Muscle layer of duodenum (tissue), 2 donors: ENCODE results near the gene DHH.

ENCODE experiments used
- H3K27ac ChIP-seq: one replicate; pipeline ENCODE4 v1.7.0; 2013; ENCODE audit warnings: mild to moderate bottlenecking, low read length
- H3K27me3 ChIP-seq: one replicate; pipeline ENCODE4 v1.7.0; 2013; ENCODE audit warnings: low read depth, mild to moderate bottlenecking, control low read depth, low read length
- H3K36me3 ChIP-seq, 2 donors: one replicate each; pipeline ENCODE4 v1.7.0; 2013; ENCODE audit warnings: low read length in 2 of 2, control low read depth in 1 of 2, mild to moderate bottlenecking in 1 of 2; ENCODE audit not compliant: insufficient read depth in 2 of 2, control insufficient read depth in 1 of 2
- H3K4me1 ChIP-seq, 2 donors: one replicate each; pipeline ENCODE4 v1.7.0; 2013; ENCODE audit warnings: low read length in 2 of 2, mild to moderate bottlenecking in 2 of 2, control low read depth in 1 of 2, moderate library complexity in 1 of 2; ENCODE audit not compliant: insufficient read depth in 2 of 2, control insufficient read depth in 1 of 2
- H3K4me3 ChIP-seq, 2 donors: one replicate each; pipeline ENCODE4 v1.7.0; 2013; ENCODE audit warnings: low read length in 2 of 2, low read depth in 1 of 2, mild to moderate bottlenecking in 1 of 2
- H3K9me3 ChIP-seq, 2 donors: one replicate each; pipeline ENCODE4 v1.7.0; 2013; ENCODE audit warnings: low read length in 2 of 2, control low read depth in 1 of 2, mild to moderate bottlenecking in 1 of 2; ENCODE audit not compliant: control insufficient read depth in 1 of 2
- donor health status: healthy.

The DHH gene

DNA sequence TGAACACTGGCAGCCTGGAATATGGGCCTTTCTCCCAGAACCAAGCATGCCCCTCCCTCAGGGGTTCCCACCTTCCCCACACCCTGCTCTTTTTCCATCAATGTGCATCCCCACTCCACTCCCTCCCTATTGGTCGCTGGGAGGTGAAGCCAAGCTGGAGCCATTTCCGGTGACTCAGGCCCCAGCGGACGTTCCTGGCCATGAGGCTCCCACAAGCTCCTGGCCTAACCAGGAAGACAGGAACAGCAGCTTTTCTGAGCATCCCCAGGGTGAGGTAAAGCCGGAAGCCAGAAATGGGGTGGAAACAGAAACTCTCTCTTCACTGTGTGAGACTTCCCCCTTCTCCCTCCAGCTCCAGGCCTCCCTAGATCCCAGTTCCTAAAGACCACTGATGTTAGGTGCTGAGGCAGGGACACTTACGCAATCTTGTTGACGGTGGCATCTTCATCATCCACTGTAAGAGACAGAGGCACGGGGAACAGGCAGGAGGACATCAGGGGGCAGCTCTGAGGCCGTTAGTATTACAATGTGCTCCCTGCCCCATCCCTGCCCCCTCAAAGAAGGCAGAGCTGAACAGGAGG, 11.0 kb upstream of the DHH start:
- Histone ChIP-seq H3K9me3 (no peaks in the 10 kb centered on the region), H3K4me1 (peaks cover 16 to 49% of the 10 kb centered on the region in 2 donors), H3K27me3 (no peaks in the 10 kb centered on the region), H3K4me3 (no peak overlapping the region), H3K36me3 (peaks cover 51 to 57% of the 10 kb centered on the region in 2 donors), H3K27ac (peak overlapping the region; percentile 20)

- Histone ChIP-seq H3K27me3 (no peaks in the 10 kb centered on the region), H3K36me3 (peaks cover 59 to 65% of the 10 kb centered on the region in 2 donors), H3K27ac (no peak overlapping the region), H3K9me3 (no peaks in the 10 kb centered on the region), H3K4me1 (peaks cover 16 to 49% of the 10 kb centered on the region in 2 donors), H3K4me3 (no peak overlapping the region)
These were observed 10.2 kb upstream of the DHH start for GRCh38 chr12:49104822-49105221.

DNA sequence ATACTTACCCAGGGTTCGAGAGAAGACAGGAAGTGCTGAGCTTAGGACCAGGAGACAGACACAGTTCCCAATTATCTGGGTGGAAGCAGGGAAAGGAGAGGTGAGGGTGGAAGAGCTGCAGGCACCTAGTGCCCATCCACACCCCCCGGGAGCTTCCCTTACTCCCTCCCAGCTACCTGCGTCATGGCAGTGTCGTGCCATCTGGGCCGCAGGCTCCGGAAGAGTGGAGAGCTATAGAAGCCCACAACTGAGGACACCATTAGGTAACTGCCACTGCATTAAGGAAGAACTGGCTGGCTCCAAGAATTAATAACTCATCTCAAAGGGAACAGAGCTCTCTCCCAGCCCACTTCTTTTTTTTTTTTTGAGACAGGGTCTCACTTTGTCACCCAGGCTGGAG, 5.8 kb upstream of the DHH start:
- Histone ChIP-seq H3K9me3 (no peaks in the 10 kb centered on the region), H3K4me1 (peaks cover 4 to 13% of the 10 kb centered on the region in 2 donors), H3K27me3 (no peaks in the 10 kb centered on the region), H3K4me3 (no peak overlapping the region), H3K27ac (no peak overlapping the region), H3K36me3 (peaks cover 77 to 78% of the 10 kb centered on the region in 2 donors)

- no peak overlapping the region for H3K4me3 ChIP-seq
- peaks cover 10% of the 10 kb centered on the region for H3K27me3 ChIP-seq
- peaks cover 61 to 70% of the 10 kb centered on the region in 2 donors for H3K36me3 ChIP-seq
- no peak overlapping the region for H3K27ac ChIP-seq
- H3K4me1 ChIP-seq = peaks cover 0 to 14% of the 10 kb centered on the region in 2 donors
- H3K9me3 ChIP-seq = no peaks in the 10 kb centered on the region
These were observed 4.1 kb upstream of the DHH start for GRCh38 chr12:49098703-49099102.

GRCh38 chr12:49098035-49098451, 3.4 kb upstream of the DHH start:
- H3K36me3 ChIP-seq = peaks cover 55 to 64% of the 10 kb centered on the region in 2 donors

DNA sequence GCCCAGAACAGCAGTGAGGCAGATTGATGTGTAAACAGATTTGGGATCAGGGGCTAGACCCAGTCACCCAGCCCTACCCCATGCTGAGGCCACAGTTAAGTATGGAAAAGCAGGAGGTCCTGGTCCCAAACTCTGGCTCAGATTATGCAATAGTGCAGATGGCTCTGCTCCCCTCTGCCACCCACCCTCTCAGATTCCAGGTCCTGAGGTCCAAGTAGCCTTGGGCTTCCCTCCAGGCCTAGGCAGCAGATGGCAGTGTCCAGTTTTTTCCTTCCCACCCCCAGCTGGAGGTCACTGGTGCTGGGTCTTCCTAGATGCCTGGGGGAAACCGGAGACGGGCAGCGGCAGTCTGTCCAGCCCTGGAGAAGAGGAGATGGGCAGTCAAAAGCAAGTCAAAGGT, 2.8 kb upstream of the DHH start:
- Histone ChIP-seq H3K27me3 (peaks cover 23% of the 10 kb centered on the region), H3K27ac (no peak overlapping the region), H3K36me3 (peaks cover 48 to 57% of the 10 kb centered on the region in 2 donors), H3K9me3 (no peaks in the 10 kb centered on the region), H3K4me1 (peaks cover 0 to 25% of the 10 kb centered on the region in 2 donors), H3K4me3 (no peak overlapping the region)

More at GRCh38 chr12:49098035-49098451, 3.4 kb upstream of the DHH start:
- no peaks in the 10 kb centered on the region for H3K9me3 ChIP-seq
- H3K4me1 ChIP-seq = peaks cover 0 to 18% of the 10 kb centered on the region in 2 donors
- H3K27me3 ChIP-seq = peaks cover 16% of the 10 kb centered on the region
- H3K4me3 ChIP-seq = no peak overlapping the region
- no peak overlapping the region for H3K27ac ChIP-seq

- H3K4me1 ChIP-seq = peaks cover 3 to 49% of the 10 kb centered on the region in 2 donors
- H3K27me3 ChIP-seq = peaks cover 44% of the 10 kb centered on the region
- no peaks in the 10 kb centered on the region for H3K9me3 ChIP-seq
- peaks cover 26 to 33% of the 10 kb centered on the region in 2 donors for H3K36me3 ChIP-seq
- no peak overlapping the region for H3K4me3 ChIP-seq
- peak overlapping the region; percentile 16 for H3K27ac ChIP-seq
These were observed 369 bp upstream of the DHH start for GRCh38 chr12:49094975-49095365.

GRCh38 chr12:49093792-49094159, 825 bp downstream of the DHH start:
- Histone ChIP-seq H3K27ac (no peak overlapping the region), H3K9me3 (no peaks in the 10 kb centered on the region), H3K4me1 (peaks cover 3 to 54% of the 10 kb centered on the region in 2 donors), H3K36me3 (peaks cover 21 to 23% of the 10 kb centered on the region in 2 donors), H3K27me3 (peaks cover 54% of the 10 kb centered on the region), H3K4me3 (peak overlapping the region; percentile 21 to 32)

DNA sequence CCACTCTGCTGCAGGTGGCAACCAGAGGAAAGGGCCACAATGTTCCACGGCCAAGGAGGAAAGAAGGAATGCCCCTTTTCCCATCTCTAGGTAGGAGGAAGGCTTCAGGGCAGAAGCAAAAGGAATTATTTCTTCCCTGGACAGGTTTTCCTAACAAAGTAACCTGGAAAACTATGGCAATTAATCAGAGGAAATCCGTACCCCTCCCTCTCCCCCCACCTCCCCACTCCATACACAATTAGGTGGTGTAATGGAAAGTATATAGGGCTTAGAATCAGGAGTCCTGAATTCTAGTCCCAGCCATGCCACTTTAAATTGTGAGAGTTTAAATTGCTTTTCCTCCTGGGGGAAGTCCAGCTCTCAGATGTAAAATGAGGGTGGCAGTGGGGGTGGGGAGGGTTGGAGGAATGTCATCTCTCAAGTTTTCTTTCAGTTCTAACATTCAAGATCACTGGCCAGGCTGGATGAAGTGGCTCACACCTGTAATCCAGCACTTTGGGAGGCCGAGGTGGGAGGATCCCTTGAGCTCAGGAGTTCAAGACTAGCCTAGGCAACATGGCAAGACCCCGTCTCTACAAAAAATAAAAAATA, 1.7 kb downstream of the DHH start:
- peaks cover 3 to 63% of the 10 kb centered on the region in 2 donors for H3K4me1 ChIP-seq
- no peak overlapping the region for H3K27ac ChIP-seq
- H3K27me3 ChIP-seq = peaks cover 54% of the 10 kb centered on the region
- no peaks in the 10 kb centered on the region for H3K9me3 ChIP-seq
- H3K4me3 ChIP-seq = peak overlapping the region; percentile 30 to 43
- H3K36me3 ChIP-seq = peaks cover 13 to 14% of the 10 kb centered on the region in 2 donors

- H3K36me3 ChIP-seq = peaks cover 6 to 8% of the 10 kb centered on the region in 2 donors
- peaks cover 3 to 63% of the 10 kb centered on the region in 2 donors for H3K4me1 ChIP-seq
- peaks cover 54% of the 10 kb centered on the region for H3K27me3 ChIP-seq
- H3K27ac ChIP-seq = no peak overlapping the region
- H3K9me3 ChIP-seq = no peaks in the 10 kb centered on the region
- H3K4me3 ChIP-seq = peak overlapping the region; percentile 30 to 43
These were observed 2.4 kb downstream of the DHH start for GRCh38 chr12:49092086-49092815.

- H3K4me3 ChIP-seq = peak overlapping the region in 1 of 2 donors; percentile 43
- peaks cover 54% of the 10 kb centered on the region for H3K27me3 ChIP-seq
- H3K4me1 ChIP-seq = peaks cover 3 to 63% of the 10 kb centered on the region in 2 donors
- H3K36me3 ChIP-seq = peaks cover 2 to 3% of the 10 kb centered on the region in 2 donors
- no peaks in the 10 kb centered on the region for H3K9me3 ChIP-seq
- no peak overlapping the region for H3K27ac ChIP-seq
These were observed 2.8 kb downstream of the DHH start for GRCh38 chr12:49091836-49092085.
